Stromal cell of bone marrow (primary cell): ENCODE results near the gene EPSTI1.

Source experiments
- DNase-seq: peaks from one replicate; pipeline ENCODE4 v3.0.0-alpha.2; 2012; ENCODE audit warnings: low read depth

EPSTI1 gene

GRCh38 chr13:42971691-42972347 is 20.2 kb downstream of the EPSTI1 start:
- peak; percentile 50 for DNase-seq

GRCh38 chr13:42970824-42971690 is 21.0 kb downstream of the EPSTI1 start:
- DNase-seq = no peak

DNA sequence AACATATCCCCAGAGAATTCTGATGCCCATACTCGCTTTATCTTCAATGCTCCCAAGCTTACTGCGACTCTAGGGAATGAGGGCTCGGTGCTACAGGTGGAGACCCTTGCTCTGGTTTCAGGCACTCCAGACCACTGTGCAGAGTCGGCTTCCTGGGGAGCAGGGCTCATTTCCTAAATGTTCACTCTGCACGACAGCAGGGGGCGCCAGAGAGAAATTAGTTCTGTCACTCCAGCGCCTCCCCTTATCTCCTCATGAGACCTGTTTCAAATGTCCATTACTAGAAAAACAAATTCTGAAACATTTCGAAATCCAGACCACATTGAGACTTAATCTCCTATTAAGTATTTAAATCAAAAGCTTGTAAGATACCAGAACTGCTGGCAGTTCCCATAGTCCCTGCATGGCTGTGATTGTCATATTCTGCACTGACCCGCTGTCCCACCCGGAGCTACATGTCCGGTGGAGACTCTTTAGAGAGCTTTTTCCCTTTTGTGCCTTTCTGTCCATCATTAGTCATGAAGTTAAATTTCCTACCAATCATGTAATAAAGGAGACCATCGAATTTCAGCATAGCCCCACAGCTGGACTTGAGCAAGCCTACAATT is 22.4 kb downstream of the EPSTI1 start:
- no peak for DNase-seq

GRCh38 chr13:42968906-42969305 is 23.1 kb downstream of the EPSTI1 start:
- DNase-seq = no peak

GRCh38 chr13:42967660-42968059 is 24.4 kb downstream of the EPSTI1 start:
- no peak for DNase-seq

- no peak for DNase-seq
Observed at GRCh38 chr13:42965281-42965680, 26.8 kb downstream of the EPSTI1 start.

DNA sequence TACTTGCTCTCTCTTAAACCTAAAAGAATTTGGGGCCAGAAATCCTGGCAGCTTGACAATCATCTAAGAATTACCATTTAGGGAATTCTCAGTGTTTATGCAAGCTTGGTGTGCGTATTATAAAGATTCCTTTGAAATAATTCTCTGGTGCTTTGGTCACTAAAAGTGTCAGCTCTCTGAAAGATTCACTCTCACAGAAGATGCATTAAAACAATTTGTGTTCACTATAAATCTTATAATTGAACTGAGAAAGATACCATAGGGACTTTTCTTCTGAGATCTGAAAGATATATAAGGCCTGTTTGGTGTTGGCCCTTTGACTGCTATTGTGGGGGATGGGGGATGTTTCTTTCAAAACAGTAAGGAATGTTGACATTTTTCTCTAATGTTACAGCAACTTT is 27.3 kb downstream of the EPSTI1 start:
- no peak for DNase-seq

GRCh38 chr13:42959615-42960014 is 32.4 kb downstream of the EPSTI1 start:
- DNase-seq = no peak

- no peak for DNase-seq
Observed at GRCh38 chr13:42957881-42958280, 34.2 kb downstream of the EPSTI1 start.

GRCh38 chr13:42950181-42950580 is 41.9 kb downstream of the EPSTI1 start:
- DNase-seq = no peak

GRCh38 chr13:42947925-42948324 is 44.1 kb downstream of the EPSTI1 start:
- DNase-seq = no peak

GRCh38 chr13:42946927-42947326 is 45.1 kb downstream of the EPSTI1 start:
- peak; percentile 68 for DNase-seq

GRCh38 chr13:42929886-42930535 is 62.0 kb downstream of the EPSTI1 start:
- no peak for DNase-seq

DNA sequence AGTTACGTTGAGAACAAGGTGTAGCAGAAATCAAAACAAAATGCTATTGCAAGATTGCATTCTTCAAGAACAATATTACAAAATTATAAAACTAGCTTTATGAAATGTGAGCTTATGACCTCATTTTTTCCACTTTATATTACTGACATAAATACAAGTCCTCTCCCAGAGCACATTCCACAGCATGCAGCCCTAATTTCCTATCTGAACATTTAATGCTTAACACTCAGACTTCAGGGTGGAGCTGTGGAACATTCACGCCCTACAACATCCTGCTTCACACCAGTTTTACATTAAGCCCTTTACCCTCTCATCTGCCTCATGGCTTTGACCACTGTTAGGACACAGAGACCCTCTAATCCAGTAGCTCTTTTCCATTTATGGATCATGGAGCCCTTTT is 65.5 kb downstream of the EPSTI1 start:
- DNase-seq = no peak

DNA sequence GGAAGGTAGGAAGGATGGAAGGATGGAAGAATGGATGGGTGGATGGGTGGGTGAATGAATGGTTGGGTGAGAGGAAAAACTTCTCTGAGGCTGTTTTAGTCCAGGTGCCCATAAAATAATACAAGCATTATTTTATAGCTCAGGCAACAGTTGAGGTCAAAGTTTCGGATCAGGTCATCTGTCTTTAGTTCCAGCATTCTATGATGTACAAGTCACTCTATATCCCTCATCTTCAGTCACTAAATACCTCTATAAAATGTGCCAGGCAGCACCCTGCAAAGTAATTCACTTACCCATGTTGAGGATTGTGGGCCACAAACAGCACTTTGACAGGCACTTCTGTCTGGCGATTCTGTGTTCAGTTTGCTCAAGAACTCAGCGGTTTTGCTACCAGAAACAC is 66.0 kb downstream of the EPSTI1 start:
- DNase-seq = no peak

GRCh38 chr13:42925626-42926025 is 66.4 kb downstream of the EPSTI1 start:
- no peak for DNase-seq

GRCh38 chr13:42924344-42924743 is 67.7 kb downstream of the EPSTI1 start:
- DNase-seq = no peak

DNA sequence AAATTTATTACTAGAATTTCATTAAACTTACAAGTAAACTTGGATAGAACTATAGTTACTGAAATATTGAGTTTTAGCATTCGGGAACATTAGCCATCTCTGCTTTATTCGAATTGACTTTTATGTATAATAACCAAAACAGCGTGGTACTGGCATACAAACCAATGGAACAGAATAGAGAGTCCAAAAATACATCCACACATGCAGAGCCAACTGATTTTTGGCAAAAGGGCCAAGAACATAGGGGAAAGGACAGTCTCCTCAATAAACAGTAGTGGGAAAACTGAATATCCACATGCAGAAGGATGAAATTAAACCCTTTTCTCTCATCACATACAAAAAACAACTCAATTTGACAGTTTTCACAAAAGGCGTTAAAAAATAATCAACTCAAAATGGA is 84.3 kb downstream of the EPSTI1 start:
- DNase-seq = no peak

- DNase-seq = no peak
Observed at GRCh38 chr13:42906257-42906656, 85.8 kb downstream of the EPSTI1 start.

GRCh38 chr13:42905579-42905978 is 86.5 kb downstream of the EPSTI1 start:
- DNase-seq = no peak

DNA sequence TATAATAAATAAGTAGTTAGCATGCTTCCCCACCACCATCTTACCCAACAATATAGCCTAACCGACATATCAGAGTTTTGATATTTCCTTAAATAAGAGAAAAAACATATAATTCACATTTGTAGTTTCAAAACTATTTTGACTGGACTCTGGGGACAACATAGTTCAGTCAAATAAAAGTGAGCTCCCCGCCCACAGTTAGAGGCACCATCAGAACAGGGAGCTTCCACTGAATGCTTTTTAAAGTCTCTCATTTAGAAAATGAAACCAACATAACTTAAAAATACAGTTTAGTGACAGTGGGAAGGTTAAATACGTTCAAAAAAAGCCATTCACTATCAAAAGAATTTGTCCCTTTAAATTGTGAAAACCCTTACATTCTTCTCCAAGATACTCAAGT is 92.8 kb downstream of the EPSTI1 start:
- peak; percentile 8 for DNase-seq

- no peak for DNase-seq
Observed at GRCh38 chr13:42895776-42896175, 96.3 kb downstream of the EPSTI1 start.
